SHP77 (cell line): ENCODE measurements around the gene UBE2F.
"Not testable (repeated sequence)": the region's sequence is repeated elsewhere in the genome, so short reads cannot be mapped to it uniquely, and the experiment has no call there.

Experiments used
- DNase-seq, 2 experiments: peaks; one replicate each; lab custom pipeline; 2025; lab: John Stamatoyannopoulos, UW

Gene UBE2F

GRCh38 chr2:237944302-237944701 is 22.5 kb upstream of the UBE2F start:
- DNase-seq: no peak

- DNase-seq: no peak
Measured at GRCh38 chr2:237946423-237946822, 20.4 kb upstream of the UBE2F start.

- DNase-seq: not testable (repeated sequence)
Measured at GRCh38 chr2:237951354-237951753, 15.5 kb upstream of the UBE2F start.

GRCh38 chr2:237951878-237952277 is 14.9 kb upstream of the UBE2F start:
- no peak for DNase-seq

GRCh38 chr2:237952851-237953250 is 14.0 kb upstream of the UBE2F start:
- DNase-seq: no peak

- no peak for DNase-seq
Measured at GRCh38 chr2:237955640-237956401, 11.0 kb upstream of the UBE2F start.

GRCh38 chr2:237956402-237956736 is 10.4 kb upstream of the UBE2F start:
- DNase-seq: no peak

GRCh38 chr2:237961637-237962036 is 5.2 kb upstream of the UBE2F start:
- no peak for DNase-seq

- DNase-seq: no peak
Measured at GRCh38 chr2:237962432-237963084, 4.3 kb upstream of the UBE2F start.

GRCh38 chr2:237963490-237963991 is 3.3 kb upstream of the UBE2F start:
- DNase-seq: not testable (repeated sequence)

GRCh38 chr2:237964194-237964577 is 2.6 kb upstream of the UBE2F start:
- DNase-seq: no peak

GRCh38 chr2:237964578-237965404 is 2.0 kb upstream of the UBE2F start:
- DNase-seq: no peak

GRCh38 chr2:237965844-237966243 is 970 bp upstream of the UBE2F start:
- not testable (repeated sequence) for DNase-seq

- no peak for DNase-seq
Measured at GRCh38 chr2:237966250-237966564, 607 bp upstream of the UBE2F start.

GRCh38 chr2:237967463-237967951 is 693 bp downstream of the UBE2F start:
- no peak for DNase-seq

GRCh38 chr2:237968048-237968862 is 1.4 kb downstream of the UBE2F start:
- DNase-seq: no peak

- no peak for DNase-seq
Measured at GRCh38 chr2:237971661-237972060, 4.8 kb downstream of the UBE2F start.

GRCh38 chr2:237972211-237972610 is 5.4 kb downstream of the UBE2F start:
- DNase-seq: no peak

GRCh38 chr2:237972936-237973335 is 6.1 kb downstream of the UBE2F start:
- no peak for DNase-seq

GRCh38 chr2:237977380-237977779 is 10.6 kb downstream of the UBE2F start:
- no peak for DNase-seq

- no peak for DNase-seq
Measured at GRCh38 chr2:237978058-237978712, 11.4 kb downstream of the UBE2F start.
